Right atrium auricular region (tissue), 2 donors: Measurements from ENCODE around the gene CDK5RAP1. TPM values are rescaled to one million over a fixed set of nuclear protein-coding genes. Genes with fewer than 3 reads are reported as not detected.

Source experiments
- DNase-seq: peaks from one replicate; pipeline ENCODE4 v3.0.0-alpha.2; 2019; ENCODE audit warnings: low spot score
- H3K27ac ChIP-seq, 2 donors: fragments of 200-600 bp; sonication (generic); 1 replicate in 1 of 2; 2 replicates in 1 of 2; pipeline ENCODE4 v1.5.1; 2016 to 2019
- H3K27me3 ChIP-seq, 2 donors: fragments of 200-600 bp; sonication (generic); one replicate each; pipeline versions ENCODE4 v1.5.1 to v1.6.0; 2017 to 2019
- H3K36me3 ChIP-seq: fragments of 200-600 bp; sonication (generic); one replicate; pipeline ENCODE4 v1.5.1; 2016
- H3K4me1 ChIP-seq, 2 donors: fragments of 200-600 bp; sonication (generic); one replicate each; pipeline versions ENCODE4 v1.5.1 to v1.6.0; 2017 to 2019
- H3K4me3 ChIP-seq, 2 donors: fragments of 200-600 bp; sonication (generic); 1 replicate in 1 of 2; 2 replicates in 1 of 2; pipeline ENCODE4 v1.5.1; 2017 to 2019; ENCODE audit warnings: mild to moderate bottlenecking in 1 of 2, moderate library complexity in 1 of 2
- H3K9me3 ChIP-seq, 2 donors: fragments of 200-600 bp; sonication (generic); one replicate each; pipeline ENCODE4 v1.5.1; 2019
- CTCF ChIP-seq, 2 donors: fragments of 200-600 bp; sonication (generic); IDR thresholded peaks; one replicate each; pipeline ENCODE4 v1.5.1; 2019; ENCODE audit warnings: antibody characterized with exemption in 2 of 2
- total RNA-seq, 2 donors: library from RNA; depleted of rRNA; stranded (reverse); fragments of >200 nt; gene quantifications; one replicate each; pipeline ENCODE4 v1.1.0, GENCODE V29; 2016

Gene CDK5RAP1
- total RNA-seq, 2 donors from 2014 or later = 13.9 to 22.8 TPM

GRCh38 chr20:33309631-33310030, 91.7 kb downstream of the CDK5RAP1 start:
- no peak overlapping the region for H3K27ac ChIP-seq
- no peaks in the 10 kb centered on the region for H3K27me3 ChIP-seq
- H3K4me3 ChIP-seq = no peak overlapping the region
- H3K36me3 ChIP-seq = no peaks in the 10 kb centered on the region
- no peaks in the 10 kb centered on the region for H3K4me1 ChIP-seq
- no peak for TF ChIP-seq CTCF (IDR thresholded peaks at IDR 0.05)
- no peak for DNase-seq
- no peaks in the 10 kb centered on the region for H3K9me3 ChIP-seq

Other genes with a start within 250 kb of the CDK5RAP1 start
- gene BPIFA2, start 233.4 kb downstream of the CDK5RAP1 start, total RNA-seq = not detected
- not detected for gene BPIFA3, start 184.2 kb downstream of the CDK5RAP1 start, total RNA-seq
- not detected for gene BPIFA1, start 165.5 kb downstream of the CDK5RAP1 start, total RNA-seq
- gene BPIFB1, start 118.3 kb downstream of the CDK5RAP1 start, total RNA-seq = not detected
- 100 to 1,000 TPM; 183 to 295 TPM for gene SNTA1, start 42.2 kb upstream of the CDK5RAP1 start, total RNA-seq
- gene CBFA2T2, start 88.6 kb upstream of the CDK5RAP1 start, total RNA-seq = 10 to 100 TPM in 1 of 2 donors, 1 to 10 TPM in 1; 9.8 to 10.4 TPM